DND-41 (cell line): ENCODE measurements around the gene DNPH1.

Source experiments
- ATAC-seq: fragments of 200-7000 bp; cut with Tn5 transposase; 3 replicates; pipeline ENCODE4 v1.9.1; 2021; ENCODE audit warnings: low read depth; ENCODE audit not compliant: insufficient read depth
- DNase-seq: peaks from one replicate; pipeline ENCODE4 v3.0.0-alpha.2; 2020
- H2AFZ ChIP-seq: 2 replicates; pipeline ENCODE4 v1.6.0; 2012; ENCODE audit warnings: low read depth, low read length
- H3K27ac ChIP-seq: 2 replicates; pipeline ENCODE4 v1.5.1; 2012; ENCODE audit warnings: low read length, inconsistent platforms
- H3K27me3 ChIP-seq: fragments of 200-600 bp; sonication (generic); 2 replicates; pipeline ENCODE4 v1.6.0; 2012; ENCODE audit warnings: low read length, mild to moderate bottlenecking, inconsistent platforms; ENCODE audit not compliant: insufficient read depth, poor library complexity
- H3K36me3 ChIP-seq: 2 replicates; pipeline ENCODE4 v1.5.1; 2012; ENCODE audit warnings: low read length, inconsistent platforms; ENCODE audit not compliant: insufficient read depth
- H3K4me1 ChIP-seq: 2 replicates; pipeline ENCODE4 v1.5.1; 2012; ENCODE audit warnings: mild to moderate bottlenecking, low read length; ENCODE audit not compliant: insufficient read depth
- H3K4me2 ChIP-seq: 2 replicates; pipeline ENCODE4 v1.6.0; 2012; ENCODE audit warnings: mild to moderate bottlenecking, moderate library complexity, low read length, inconsistent platforms; ENCODE audit not compliant: insufficient read depth
- H3K4me3 ChIP-seq, 2 experiments: fragments of 200-600 bp in 1 of 2; shearing (Covaris generic) in 1 of 2; 2 replicates each; pipeline ENCODE4 v1.5.1; 2012 to 2016; ENCODE audit warnings: inconsistent platforms in 2 of 2, low read length in 2 of 2, mild to moderate bottlenecking in 2 of 2, low read depth in 1 of 2, moderate library complexity in 1 of 2
- H3K79me2 ChIP-seq: 2 replicates; pipeline ENCODE4 v1.6.0; 2012; ENCODE audit warnings: low read length, inconsistent platforms; ENCODE audit not compliant: insufficient read depth
- H3K9ac ChIP-seq: 2 replicates; pipeline ENCODE4 v1.6.0; 2012; ENCODE audit warnings: low read depth, mild to moderate bottlenecking, inconsistent platforms, low read length, moderate library complexity
- H3K9me3 ChIP-seq: 2 replicates; pipeline ENCODE4 v1.5.1; 2012; ENCODE audit warnings: low read length, moderate library complexity, mild to moderate bottlenecking, inconsistent platforms; ENCODE audit not compliant: insufficient read depth, severe bottlenecking
- H4K20me1 ChIP-seq: 2 replicates; pipeline ENCODE4 v1.6.0; 2012; ENCODE audit warnings: low read length; ENCODE audit not compliant: insufficient read depth
- EZH2 ChIP-seq: IDR thresholded peaks from 3 replicates; pipeline ENCODE4 v1.6.1; 2012; ENCODE audit warnings: borderline replicate concordance, low read depth, mild to moderate bottlenecking, moderate library complexity, low read length, inconsistent platforms; ENCODE audit not compliant: severe bottlenecking
- TF ChIP-seq, protein P1 (sequence below): IDR thresholded peaks from 2 replicates; pipeline ENCODE4 v1.5.1; 2012; ENCODE audit warnings: borderline replicate concordance, low read length, moderate library complexity, mild to moderate bottlenecking; ENCODE audit not compliant: poor library complexity, severe bottlenecking; ENCODE audit errors: extremely low read depth

DNPH1 gene

DNA sequence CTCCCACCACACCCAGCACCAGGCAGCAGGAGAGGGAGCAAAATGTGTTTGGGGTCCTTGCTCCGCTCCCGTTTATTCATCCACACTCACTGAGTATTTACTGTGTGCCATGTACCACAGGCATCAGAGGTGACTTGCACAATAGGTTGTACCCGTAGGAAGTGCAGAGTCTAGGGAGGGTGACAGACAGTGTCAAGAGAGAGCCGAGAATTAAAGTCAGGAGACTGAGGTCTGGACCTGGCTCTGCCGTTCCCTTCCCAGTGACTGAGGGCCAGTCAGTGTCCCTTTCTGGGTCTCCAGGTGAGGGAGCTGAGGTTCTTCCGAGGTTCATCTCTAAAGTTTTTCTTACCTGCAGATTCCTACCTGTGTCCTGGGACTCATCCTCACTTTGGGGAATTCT lies 36.3 kb upstream of the DNPH1 start:
- DNase-seq (no peak), ATAC-seq (no peak)
- Histone ChIP-seq H3K36me3 (no peaks in the 10 kb centered on the region), H3K79me2 (no peaks in the 10 kb centered on the region), H3K4me1 (peaks cover 14% of the 10 kb centered on the region), H3K9me3 (no peaks in the 10 kb centered on the region), H2AFZ (no peak overlapping the region), H3K4me3 (no peak overlapping the region), H3K27ac (no peak overlapping the region), H4K20me1 (peaks cover 4% of the 10 kb centered on the region; the same call in 1 of the 2 replicates), H3K9ac (no peak overlapping the region), H3K4me2 (no peak overlapping the region), H3K27me3 (peaks cover 42% of the 10 kb centered on the region)
- no peak for TF ChIP-seq EZH2
- TF ChIP-seq, protein P1, sequence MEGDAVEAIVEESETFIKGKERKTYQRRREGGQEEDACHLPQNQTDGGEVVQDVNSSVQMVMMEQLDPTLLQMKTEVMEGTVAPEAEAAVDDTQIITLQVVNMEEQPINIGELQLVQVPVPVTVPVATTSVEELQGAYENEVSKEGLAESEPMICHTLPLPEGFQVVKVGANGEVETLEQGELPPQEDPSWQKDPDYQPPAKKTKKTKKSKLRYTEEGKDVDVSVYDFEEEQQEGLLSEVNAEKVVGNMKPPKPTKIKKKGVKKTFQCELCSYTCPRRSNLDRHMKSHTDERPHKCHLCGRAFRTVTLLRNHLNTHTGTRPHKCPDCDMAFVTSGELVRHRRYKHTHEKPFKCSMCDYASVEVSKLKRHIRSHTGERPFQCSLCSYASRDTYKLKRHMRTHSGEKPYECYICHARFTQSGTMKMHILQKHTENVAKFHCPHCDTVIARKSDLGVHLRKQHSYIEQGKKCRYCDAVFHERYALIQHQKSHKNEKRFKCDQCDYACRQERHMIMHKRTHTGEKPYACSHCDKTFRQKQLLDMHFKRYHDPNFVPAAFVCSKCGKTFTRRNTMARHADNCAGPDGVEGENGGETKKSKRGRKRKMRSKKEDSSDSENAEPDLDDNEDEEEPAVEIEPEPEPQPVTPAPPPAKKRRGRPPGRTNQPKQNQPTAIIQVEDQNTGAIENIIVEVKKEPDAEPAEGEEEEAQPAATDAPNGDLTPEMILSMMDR, result no peak

DNA sequence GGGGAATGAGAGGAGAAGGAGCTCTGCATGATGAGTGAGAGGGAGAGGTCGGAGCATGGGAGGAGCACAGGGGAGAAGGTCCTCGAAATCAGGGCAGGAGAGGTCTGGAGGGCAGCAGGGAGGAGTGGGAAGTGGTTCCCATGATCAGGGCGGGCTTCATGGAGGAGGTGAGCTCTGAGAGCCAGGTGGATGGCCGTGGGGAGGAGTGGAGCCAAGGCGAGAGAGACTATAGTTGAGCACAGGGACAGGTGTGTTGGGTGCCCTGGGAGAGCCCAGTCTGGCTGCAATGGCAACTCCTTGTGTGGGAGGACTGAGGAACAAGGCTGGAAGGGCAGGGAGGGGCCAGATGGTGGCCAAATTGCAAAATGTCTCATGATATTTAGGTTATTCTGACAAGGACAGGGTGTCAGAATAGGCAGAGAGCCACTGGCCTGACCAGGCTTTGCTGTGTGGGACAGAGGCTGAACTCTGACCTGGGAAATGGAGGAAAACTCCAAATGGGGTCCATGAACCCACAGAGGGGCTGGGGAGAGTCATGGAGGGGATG lies 35.4 kb upstream of the DNPH1 start:
- no peak for DNase-seq
- ATAC-seq, result no peak
- Histone ChIP-seq H3K27ac (no peak overlapping the region), H3K9ac (no peak overlapping the region), H3K36me3 (no peaks in the 10 kb centered on the region), H3K27me3 (peaks cover 33% of the 10 kb centered on the region), H3K9me3 (no peaks in the 10 kb centered on the region), H3K79me2 (no peaks in the 10 kb centered on the region), H3K4me1 (peaks cover 8% of the 10 kb centered on the region), H4K20me1 (peaks cover 4% of the 10 kb centered on the region; the same call in 1 of the 2 replicates), H3K4me3 (no peak overlapping the region), H2AFZ (no peak overlapping the region), H3K4me2 (no peak overlapping the region)
- TF ChIP-seq EZH2, result no peak
- TF ChIP-seq, protein P1, result no peak

DNA sequence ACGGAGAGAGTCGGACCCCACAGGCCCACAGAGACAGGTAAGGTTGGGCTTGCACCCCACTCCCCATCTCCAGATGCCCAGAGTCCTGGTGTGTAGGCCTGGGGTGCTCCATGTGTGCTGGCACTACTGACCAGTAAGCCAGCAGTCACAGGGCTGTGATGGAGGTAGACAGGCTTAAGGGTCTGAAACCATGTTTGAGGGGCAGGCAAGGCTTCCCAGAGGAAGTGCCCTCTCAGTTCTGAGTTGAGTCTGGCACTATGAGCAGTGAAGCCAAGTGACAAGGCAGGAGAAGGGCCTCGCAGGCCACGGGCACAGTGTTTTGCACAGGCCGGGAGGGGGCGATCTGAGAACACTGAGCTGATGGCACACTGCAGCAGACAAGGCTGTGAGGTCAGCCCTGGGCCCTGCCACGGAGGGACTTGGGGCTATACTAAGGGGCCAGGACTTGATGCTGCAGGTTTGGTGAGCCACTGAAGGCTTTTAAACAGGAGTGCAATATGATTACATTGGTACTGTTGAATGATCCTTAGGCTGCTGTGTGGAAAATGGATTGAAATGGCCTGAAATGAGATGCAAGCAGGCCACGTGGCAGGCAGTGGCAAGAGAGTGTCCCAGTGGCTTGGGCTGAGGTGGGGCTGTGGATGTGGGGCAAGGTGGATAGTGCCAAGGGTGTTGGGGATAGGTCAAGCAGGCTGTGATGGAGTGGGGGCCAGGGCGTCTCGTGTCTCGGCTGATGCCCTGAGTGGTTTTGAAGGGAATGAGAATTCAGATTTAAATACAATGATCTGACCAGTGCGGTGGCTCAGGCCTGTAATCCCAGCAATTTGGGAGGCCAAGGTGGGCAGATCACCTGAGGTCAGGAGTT lies 34.3 kb upstream of the DNPH1 start:
- Histone ChIP-seq H3K9me3 (no peaks in the 10 kb centered on the region), H3K4me3 (no peak overlapping the region), H3K4me2 (no peak overlapping the region), H3K9ac (no peak overlapping the region), H3K79me2 (no peaks in the 10 kb centered on the region), H3K27me3 (peaks cover 22% of the 10 kb centered on the region), H4K20me1 (no peaks in the 10 kb centered on the region), H2AFZ (peak overlapping the region; percentile 10; the same call in 1 of the 2 replicates), H3K4me1 (no peaks in the 10 kb centered on the region), H3K27ac (no peak overlapping the region), H3K36me3 (no peaks in the 10 kb centered on the region)
- DNase-seq (peak; percentile 70), ATAC-seq (peak; percentile 96)
- no peak for TF ChIP-seq EZH2
- TF ChIP-seq, protein P1, result peak; percentile 91
